ENCODE results near the gene AVPR2. TPM values are rescaled to one million over a fixed set of nuclear protein-coding genes. Genes with fewer than 3 reads are reported as not detected.

The AVPR2 gene
- total and polyA plus RNA-seq, 9 of the 15 experiments (the other 6 are each of a cell fraction or from before 2014, with no cell fraction given), result not detected

DNA sequence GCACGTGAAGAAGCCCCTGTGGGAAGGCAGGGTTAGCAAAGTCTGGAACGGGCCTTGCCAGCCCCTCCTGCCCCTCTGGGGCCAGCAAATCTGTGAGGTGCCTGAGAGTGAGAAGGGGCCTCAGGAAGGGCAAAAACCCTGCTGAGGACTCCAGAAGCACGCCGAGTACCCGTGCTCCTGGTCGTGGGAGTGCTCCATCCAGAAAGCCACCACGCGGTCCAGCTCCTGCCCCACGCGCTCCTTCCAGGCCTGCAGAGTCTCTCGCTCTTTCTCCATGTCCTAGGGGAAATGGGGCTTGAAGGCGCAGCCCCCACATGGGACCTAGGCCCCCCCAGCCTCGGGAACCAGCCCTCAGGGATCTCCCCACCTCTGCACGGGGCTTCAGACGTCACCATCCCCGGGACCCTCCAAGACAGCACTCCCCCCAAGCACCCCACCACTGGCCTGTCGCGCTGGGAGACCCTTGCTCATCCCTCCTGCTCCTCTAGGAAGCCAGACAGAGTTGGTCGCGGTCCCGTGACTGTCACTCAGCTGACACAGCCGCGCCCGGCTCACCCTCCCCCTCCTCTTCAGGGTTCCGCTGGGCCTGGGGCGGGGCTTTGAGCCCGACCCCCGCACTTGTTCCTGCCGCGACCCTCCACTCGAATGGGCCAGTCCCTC lies 39.8 kb downstream of the AVPR2 start, which contains the start of gene RENBP (continued):
- TF ChIP-seq NR3C1 (CRISPR knock-in tag; IDR thresholded peaks at IDR 0.05) (no peak), POLR2G (IDR thresholded peaks at IDR 0.05; ENCODE audit: low read depth, low read length) (peak; percentile 51), ZNF764 (CRISPR knock-in tag; IDR thresholded peaks at IDR 0.05; ENCODE audit: low read depth) (no peak), GABPA (tag; conservative IDR thresholded peaks at IDR 0.05; ENCODE audit: low read depth) (no peak), RAD51 (IDR thresholded peaks at IDR 0.05; ENCODE audit: borderline replicate concordance, low read depth) (peak; percentile 83), XRCC4 (IDR thresholded peaks at IDR 0.05; ENCODE audit: extremely low read depth, insufficient read depth, insufficient read length) (no peak), ZNF24 (IDR thresholded peaks at IDR 0.05) (no peak), SAP30 (IDR thresholded peaks at IDR 0.05; ENCODE audit: borderline replicate concordance, insufficient read depth, low read depth, low read length, poor library complexity, severe bottlenecking) (peak; percentile 18), DPF2 (IDR thresholded peaks at IDR 0.05) (no peak), NRF1 (conservative IDR thresholded peaks at IDR 0.05 in 1 of 2, IDR thresholded peaks at IDR 0.05 in 1 of 2) (0 out of 4 replicates have a peak, but pooled peaks have one; percentile 9 to 19), PHF8 (IDR thresholded peaks at IDR 0.05; ENCODE audit: borderline replicate concordance, low read length) (peak; percentile 36; the same call in 1 of the 2 replicates), ZNF57 (CRISPR knock-in tag; IDR thresholded peaks at IDR 0.05) (no peak), CHD1 (IDR thresholded peaks at IDR 0.05; ENCODE audit: low read length) (no peak), ID3 (CRISPR knock-in tag; IDR thresholded peaks at IDR 0.05) (no peak), ID3 (tag; IDR thresholded peaks at IDR 0.05) (no peak), KLF6 (CRISPR knock-in tag; IDR thresholded peaks at IDR 0.05; ENCODE audit: borderline replicate concordance) (peak; percentile 77; the same call in 1 of the 2 replicates), ATF1 (CRISPR knock-in tag; IDR thresholded peaks at IDR 0.05) (no peak), ATF1 (tag; IDR thresholded peaks at IDR 0.05) (0 out of 2 replicates have a peak, but pooled peaks have one; percentile 31), BMI1 (IDR thresholded peaks at IDR 0.05; ENCODE audit: low read length) (no peak), BRCA1 (IDR thresholded peaks at IDR 0.05) (no peak), BRCA1 (CRISPR knock-in tag; IDR thresholded peaks at IDR 0.05) (no peak), ATF7 (IDR thresholded peaks at IDR 0.05) (no peak)
- TF ChIP-seq, protein P1, sequence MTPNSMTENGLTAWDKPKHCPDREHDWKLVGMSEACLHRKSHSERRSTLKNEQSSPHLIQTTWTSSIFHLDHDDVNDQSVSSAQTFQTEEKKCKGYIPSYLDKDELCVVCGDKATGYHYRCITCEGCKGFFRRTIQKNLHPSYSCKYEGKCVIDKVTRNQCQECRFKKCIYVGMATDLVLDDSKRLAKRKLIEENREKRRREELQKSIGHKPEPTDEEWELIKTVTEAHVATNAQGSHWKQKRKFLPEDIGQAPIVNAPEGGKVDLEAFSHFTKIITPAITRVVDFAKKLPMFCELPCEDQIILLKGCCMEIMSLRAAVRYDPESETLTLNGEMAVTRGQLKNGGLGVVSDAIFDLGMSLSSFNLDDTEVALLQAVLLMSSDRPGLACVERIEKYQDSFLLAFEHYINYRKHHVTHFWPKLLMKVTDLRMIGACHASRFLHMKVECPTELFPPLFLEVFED (CRISPR knock-in tag; conservative IDR thresholded peaks at IDR 0.05), result no peak
- TF ChIP-seq, protein P2, sequence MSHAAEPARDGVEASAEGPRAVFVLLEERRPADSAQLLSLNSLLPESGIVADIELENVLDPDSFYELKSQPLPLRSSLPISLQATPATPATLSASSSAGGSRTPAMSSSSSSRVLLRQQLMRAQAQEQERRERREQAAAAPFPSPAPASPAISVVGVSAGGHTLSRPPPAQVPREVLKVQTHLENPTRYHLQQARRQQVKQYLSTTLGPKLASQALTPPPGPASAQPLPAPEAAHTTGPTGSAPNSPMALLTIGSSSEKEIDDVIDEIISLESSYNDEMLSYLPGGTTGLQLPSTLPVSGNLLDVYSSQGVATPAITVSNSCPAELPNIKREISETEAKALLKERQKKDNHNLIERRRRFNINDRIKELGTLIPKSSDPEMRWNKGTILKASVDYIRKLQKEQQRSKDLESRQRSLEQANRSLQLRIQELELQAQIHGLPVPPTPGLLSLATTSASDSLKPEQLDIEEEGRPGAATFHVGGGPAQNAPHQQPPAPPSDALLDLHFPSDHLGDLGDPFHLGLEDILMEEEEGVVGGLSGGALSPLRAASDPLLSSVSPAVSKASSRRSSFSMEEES (CRISPR knock-in tag; IDR thresholded peaks at IDR 0.05), result peak; percentile 58
- TF ChIP-seq, protein P3, sequence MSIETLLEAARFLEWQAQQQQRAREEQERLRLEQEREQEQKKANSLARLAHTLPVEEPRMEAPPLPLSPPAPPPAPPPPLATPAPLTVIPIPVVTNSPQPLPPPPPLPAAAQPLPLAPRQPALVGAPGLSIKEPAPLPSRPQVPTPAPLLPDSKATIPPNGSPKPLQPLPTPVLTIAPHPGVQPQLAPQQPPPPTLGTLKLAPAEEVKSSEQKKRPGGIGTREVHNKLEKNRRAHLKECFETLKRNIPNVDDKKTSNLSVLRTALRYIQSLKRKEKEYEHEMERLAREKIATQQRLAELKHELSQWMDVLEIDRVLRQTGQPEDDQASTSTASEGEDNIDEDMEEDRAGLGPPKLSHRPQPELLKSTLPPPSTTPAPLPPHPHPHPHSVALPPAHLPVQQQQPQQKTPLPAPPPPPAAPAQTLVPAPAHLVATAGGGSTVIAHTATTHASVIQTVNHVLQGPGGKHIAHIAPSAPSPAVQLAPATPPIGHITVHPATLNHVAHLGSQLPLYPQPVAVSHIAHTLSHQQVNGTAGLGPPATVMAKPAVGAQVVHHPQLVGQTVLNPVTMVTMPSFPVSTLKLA (conservative IDR thresholded peaks at IDR 0.05), result peak in 1 of 2 experiments; percentile 70; a peak in 2 of 4 replicates

Measured in K562 (cell line).